ENCODE data around the gene CLDN19. TPM values are rescaled to one million over a fixed set of nuclear protein-coding genes. Genes with fewer than 3 reads are reported as not detected.

The CLDN19 gene
- total and polyA plus RNA-seq, 2 of the 8 experiments (the other 6 are each of a cell fraction or from before 2014, with no cell fraction given), result 9.7 to 17.2 TPM

- no peak for DNase-seq (ENCODE audit: low read depth in 1 of 2, low spot score in 2 of 2)
- Histone ChIP-seq H3K79me2 (ENCODE audit: control insufficient read depth in 1 of 2, insufficient read depth in 2 of 2, low read length in 2 of 2) (peaks cover 0 to 57% of the 10 kb centered on the region in 2 experiments; a peak in 2 of 4 replicates), H3K4me2 (ENCODE audit: insufficient read depth in 1 of 2, low read depth in 2 of 2, low read length in 2 of 2) (no peak overlapping the region), H3K9me3 (ENCODE audit: insufficient read depth in 2 of 2, low read depth in 1 of 2, low read length in 1 of 2) (no peaks in the 10 kb centered on the region), H3K4ac (replicated peaks; ENCODE audit: insufficient read length, low read depth, low read length) (no peak overlapping the region), H3K27ac (ENCODE audit: low read depth, low read length) (no peak overlapping the region), H4K5ac (ENCODE audit: insufficient read length, low read depth, low read length) (no peak overlapping the region), H3K18ac (ENCODE audit: extremely low read depth, low read length) (no peak overlapping the region), H2BK5ac (ENCODE audit: low read depth, low read length) (no peak overlapping the region), H3K79me1 (ENCODE audit: low read depth, low read length) (peaks cover 2% of the 10 kb centered on the region; the same call in 1 of the 2 replicates), H2BK20ac (ENCODE audit: low read length) (no peak overlapping the region), H3K23me2 (ENCODE audit: low read depth, low read length) (no peaks in the 10 kb centered on the region), H3K14ac (ENCODE audit: insufficient read length) (no peak overlapping the region), H3K23ac (ENCODE audit: insufficient read length) (no peak overlapping the region), H3K9ac (replicated peaks in 1 of 4; ENCODE audit: extremely low read depth in 1 of 4, low read depth in 3 of 4, low read length in 3 of 4) (no peak overlapping the region), H4K8ac (ENCODE audit: extremely low read depth, insufficient read depth, low read length) (no peak overlapping the region), H3K4me3 (ENCODE audit: extremely low read depth in 1 of 4, insufficient read depth in 2 of 4, low read depth in 3 of 4, low read length in 4 of 4) (no peak overlapping the region), H2AFZ (ENCODE audit: low read length) (no peak overlapping the region), H2BK120ac (replicated peaks; ENCODE audit: low read depth, low read length) (no peak overlapping the region), H3K56ac (replicated peaks; ENCODE audit: insufficient read length, low read depth, low read length) (no peak overlapping the region), H3K36me3 (ENCODE audit: control insufficient read depth in 2 of 4, insufficient read depth in 4 of 4, low read length in 3 of 4) (peaks cover 15 to 80% (median 54%) of the 10 kb centered on the region in 4 experiments), H2BK15ac (ENCODE audit: low read length) (no peak overlapping the region), H3K4me1 (replicated peaks in 1 of 4; ENCODE audit: control insufficient read depth in 3 of 4, insufficient read depth in 4 of 4, low read length in 3 of 4) (no peaks in the 10 kb centered on the region), H2AK5ac (ENCODE audit: low read depth, low read length) (no peak overlapping the region), H2BK12ac (ENCODE audit: low read depth, low read length) (no peak overlapping the region), H4K20me1 (replicated peaks in 1 of 2; ENCODE audit: control insufficient read depth in 1 of 2, insufficient read depth in 2 of 2, low read length in 2 of 2) (peaks cover 4 to 6% of the 10 kb centered on the region in 2 experiments), H3K27me3 (replicated peaks in 1 of 4; ENCODE audit: control insufficient read depth in 3 of 4, extremely low read depth in 1 of 4, insufficient read depth in 3 of 4, low read length in 3 of 4) (no peaks in the 10 kb centered on the region), H4K91ac (replicated peaks; ENCODE audit: insufficient read length, low read length) (no peak overlapping the region)
- ChIA-PET CTCF (ENCODE audit: partially characterized antibody) (interaction anchor here (0.7 kb wide), 1 partner anchor 73 kb away, joined by 3 read pairs; no protein-coding TSS in a partner anchor), POLR2A (ENCODE audit: partially characterized antibody) (interaction anchor here (0.6 to 1.9 kb wide), 5 partner anchors 9 to 57 kb away, joined by 3 to 6 read pairs (median 4); partner anchors contain the start of gene YBX1)
- WGBS, 2 experiments (ENCODE audit: extremely low coverage in 1 of 2, insufficient coverage in 1 of 2, insufficient read length in 1 of 2, insufficient replicate concordance in 2 of 2, low coverage in 1 of 2, low lambda C conversion rate in 2 of 2, missing lambda C conversion rate in 1 of 2), result 91% methylated on average over 7 of the region's 7 CpGs; no CpG with 5 or more reads in 1 of the 2 experiments
- TF ChIP-seq SRF (IDR thresholded peaks at IDR 0.05; ENCODE audit: low read depth, low read length) (no peak), TBP (IDR thresholded peaks at IDR 0.05; ENCODE audit: low read depth, low read length) (no peak), SIRT6 (IDR thresholded peaks at IDR 0.05; ENCODE audit: low read length) (no peak), POLR2AphosphoS5 (IDR thresholded peaks at IDR 0.05; ENCODE audit: low read depth, low read length) (peak; percentile 56), KDM1A (IDR thresholded peaks at IDR 0.05; ENCODE audit: borderline replicate concordance, low read length) (no peak), RNF2 (IDR thresholded peaks at IDR 0.05; ENCODE audit: borderline replicate concordance, low read depth, low read length, missing control alignments, poor library complexity, severe bottlenecking) (no peak), EP300 (IDR thresholded peaks at IDR 0.05; ENCODE audit: borderline replicate concordance in 1 of 2, low read depth in 2 of 2, low read length in 2 of 2) (no peak)
- FAIRE-seq, result no peak
Observed at GRCh38 chr1:42703888-42704464, 36.1 kb downstream of the CLDN19 start.

Data from H1 (cell line).